OCI-LY7 (cell line): ENCODE data around the gene TCTN1.
"Not testable (repeated sequence)": the region's sequence is repeated elsewhere in the genome, so short reads cannot be mapped to it uniquely, and the experiment has no call there.

Experiments used
- EZH2phosphoT487 ChIP-seq: fragments of 200-600 bp; sonication (generic); IDR thresholded peaks from 2 replicates; pipeline ENCODE4 v1.6.1; 2018; ENCODE audit warnings: low read depth, borderline replicate concordance, mild to moderate bottlenecking, mixed run types, antibody characterized with exemption, low read length, moderate library complexity, mixed read lengths
- TF ChIP-seq, protein P1 (sequence below): fragments of 200-600 bp; sonication (generic); conservative IDR thresholded peaks from 2 replicates; pipeline ENCODE4 v1.5.1; 2014; ENCODE audit warnings: mild to moderate bottlenecking, antibody characterized with exemption, low read length, moderate library complexity, mixed read lengths

DNA sequence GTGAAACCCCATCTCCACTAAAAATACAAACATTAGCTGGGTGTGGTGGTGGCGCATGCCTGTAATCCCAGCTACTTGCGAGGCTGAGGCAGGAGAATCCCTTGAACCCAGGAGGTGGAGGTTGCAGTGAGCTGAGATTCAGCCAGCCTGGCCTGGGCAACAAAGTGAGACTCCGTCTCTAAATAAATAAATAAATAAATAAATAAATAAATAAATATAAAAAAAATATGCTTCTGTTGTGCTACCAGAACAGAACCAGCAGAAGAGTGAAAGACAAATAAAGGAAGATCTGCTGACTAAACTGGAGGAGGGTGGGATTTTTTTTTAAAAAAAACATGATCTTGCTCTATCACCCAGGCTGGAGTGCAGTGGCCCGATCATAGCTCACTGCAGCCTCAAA, 21.0 kb upstream of the TCTN1 start:
- TF ChIP-seq, protein P1, sequence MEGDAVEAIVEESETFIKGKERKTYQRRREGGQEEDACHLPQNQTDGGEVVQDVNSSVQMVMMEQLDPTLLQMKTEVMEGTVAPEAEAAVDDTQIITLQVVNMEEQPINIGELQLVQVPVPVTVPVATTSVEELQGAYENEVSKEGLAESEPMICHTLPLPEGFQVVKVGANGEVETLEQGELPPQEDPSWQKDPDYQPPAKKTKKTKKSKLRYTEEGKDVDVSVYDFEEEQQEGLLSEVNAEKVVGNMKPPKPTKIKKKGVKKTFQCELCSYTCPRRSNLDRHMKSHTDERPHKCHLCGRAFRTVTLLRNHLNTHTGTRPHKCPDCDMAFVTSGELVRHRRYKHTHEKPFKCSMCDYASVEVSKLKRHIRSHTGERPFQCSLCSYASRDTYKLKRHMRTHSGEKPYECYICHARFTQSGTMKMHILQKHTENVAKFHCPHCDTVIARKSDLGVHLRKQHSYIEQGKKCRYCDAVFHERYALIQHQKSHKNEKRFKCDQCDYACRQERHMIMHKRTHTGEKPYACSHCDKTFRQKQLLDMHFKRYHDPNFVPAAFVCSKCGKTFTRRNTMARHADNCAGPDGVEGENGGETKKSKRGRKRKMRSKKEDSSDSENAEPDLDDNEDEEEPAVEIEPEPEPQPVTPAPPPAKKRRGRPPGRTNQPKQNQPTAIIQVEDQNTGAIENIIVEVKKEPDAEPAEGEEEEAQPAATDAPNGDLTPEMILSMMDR = not testable (repeated sequence)
- TF ChIP-seq EZH2phosphoT487 = not testable (repeated sequence)
